Breast epithelium (tissue), 3 donors: Measurements from ENCODE around the gene CRPPA.
"Not testable (repeated sequence)": the region's sequence is repeated elsewhere in the genome, so short reads cannot be mapped to it uniquely, and the experiment has no call there.

Experiments
- POLR2A ChIP-seq: fragments of 450-650 bp; IDR thresholded peaks from one replicate; pipeline ENCODE4 v1.6.1; 2016; ENCODE audit warnings: antibody characterized with exemption, mild to moderate bottlenecking, moderate library complexity
- POLR2AphosphoS5 ChIP-seq, 3 donors: sonication (generic); formaldehyde crosslinking; IDR thresholded peaks; one replicate each; pipeline ENCODE4 v1.6.1; 2017; ENCODE audit warnings: antibody characterized with exemption in 3 of 3
- TF ChIP-seq, protein P1 (sequence below), 3 donors: fragments of 450-650 bp; IDR thresholded peaks; one replicate each; pipeline ENCODE4 v1.5.1; 2016 to 2017; ENCODE audit warnings: antibody characterized with exemption in 3 of 3, mild to moderate bottlenecking in 3 of 3, moderate library complexity in 3 of 3

DNA sequence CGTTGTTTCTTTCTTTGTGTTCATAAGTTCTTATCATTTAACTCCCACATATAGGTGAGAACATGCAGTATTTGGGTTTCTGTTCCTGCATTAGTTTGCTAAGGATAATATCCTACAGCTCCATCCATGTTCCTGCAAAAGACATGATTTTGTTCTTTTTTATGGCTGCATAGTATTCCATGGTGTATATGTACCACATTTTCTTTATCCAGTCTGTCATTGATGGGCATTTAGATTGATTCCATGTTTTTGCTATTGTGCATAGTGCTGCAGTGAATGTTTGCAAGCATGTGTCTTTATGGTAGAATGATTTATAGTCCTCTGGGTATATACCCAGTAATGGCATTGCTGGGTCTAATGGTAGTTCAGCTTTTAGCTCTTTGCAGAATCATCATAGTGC, 35.0 kb upstream of the CRPPA start:
- TF ChIP-seq, protein P1, sequence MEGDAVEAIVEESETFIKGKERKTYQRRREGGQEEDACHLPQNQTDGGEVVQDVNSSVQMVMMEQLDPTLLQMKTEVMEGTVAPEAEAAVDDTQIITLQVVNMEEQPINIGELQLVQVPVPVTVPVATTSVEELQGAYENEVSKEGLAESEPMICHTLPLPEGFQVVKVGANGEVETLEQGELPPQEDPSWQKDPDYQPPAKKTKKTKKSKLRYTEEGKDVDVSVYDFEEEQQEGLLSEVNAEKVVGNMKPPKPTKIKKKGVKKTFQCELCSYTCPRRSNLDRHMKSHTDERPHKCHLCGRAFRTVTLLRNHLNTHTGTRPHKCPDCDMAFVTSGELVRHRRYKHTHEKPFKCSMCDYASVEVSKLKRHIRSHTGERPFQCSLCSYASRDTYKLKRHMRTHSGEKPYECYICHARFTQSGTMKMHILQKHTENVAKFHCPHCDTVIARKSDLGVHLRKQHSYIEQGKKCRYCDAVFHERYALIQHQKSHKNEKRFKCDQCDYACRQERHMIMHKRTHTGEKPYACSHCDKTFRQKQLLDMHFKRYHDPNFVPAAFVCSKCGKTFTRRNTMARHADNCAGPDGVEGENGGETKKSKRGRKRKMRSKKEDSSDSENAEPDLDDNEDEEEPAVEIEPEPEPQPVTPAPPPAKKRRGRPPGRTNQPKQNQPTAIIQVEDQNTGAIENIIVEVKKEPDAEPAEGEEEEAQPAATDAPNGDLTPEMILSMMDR (IDR thresholded peaks at IDR 0.05): not testable (repeated sequence)
- not testable (repeated sequence) for TF ChIP-seq POLR2A; POLR2AphosphoS5 (IDR thresholded peaks at IDR 0.05)
